Measurements from ENCODE around the gene BCAP29. TPM values are rescaled to one million over a fixed set of nuclear protein-coding genes. Genes with fewer than 3 reads are reported as not detected.

BCAP29 gene
- total RNA-seq, 6 experiments from 2014 or later = 70.7 to 92.2 (median 89.0) TPM

- TF ChIP-seq, protein P1, sequence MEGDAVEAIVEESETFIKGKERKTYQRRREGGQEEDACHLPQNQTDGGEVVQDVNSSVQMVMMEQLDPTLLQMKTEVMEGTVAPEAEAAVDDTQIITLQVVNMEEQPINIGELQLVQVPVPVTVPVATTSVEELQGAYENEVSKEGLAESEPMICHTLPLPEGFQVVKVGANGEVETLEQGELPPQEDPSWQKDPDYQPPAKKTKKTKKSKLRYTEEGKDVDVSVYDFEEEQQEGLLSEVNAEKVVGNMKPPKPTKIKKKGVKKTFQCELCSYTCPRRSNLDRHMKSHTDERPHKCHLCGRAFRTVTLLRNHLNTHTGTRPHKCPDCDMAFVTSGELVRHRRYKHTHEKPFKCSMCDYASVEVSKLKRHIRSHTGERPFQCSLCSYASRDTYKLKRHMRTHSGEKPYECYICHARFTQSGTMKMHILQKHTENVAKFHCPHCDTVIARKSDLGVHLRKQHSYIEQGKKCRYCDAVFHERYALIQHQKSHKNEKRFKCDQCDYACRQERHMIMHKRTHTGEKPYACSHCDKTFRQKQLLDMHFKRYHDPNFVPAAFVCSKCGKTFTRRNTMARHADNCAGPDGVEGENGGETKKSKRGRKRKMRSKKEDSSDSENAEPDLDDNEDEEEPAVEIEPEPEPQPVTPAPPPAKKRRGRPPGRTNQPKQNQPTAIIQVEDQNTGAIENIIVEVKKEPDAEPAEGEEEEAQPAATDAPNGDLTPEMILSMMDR (IDR thresholded peaks at IDR 0.05) = no peak
- H3K27me3 Mint-ChIP-seq (ENCODE audit: insufficient read depth) = no peaks in the 10 kb centered on the region
Observed at GRCh38 chr7:107600816-107601215, 20.8 kb downstream of the BCAP29 start.

GRCh38 chr7:107605218-107605815, 25.3 kb downstream of the BCAP29 start:
- Mint-ChIP-seq H3K9me3 (no peaks in the 10 kb centered on the region), H3K4me3 (no peak overlapping the region), H3K4me1 (ENCODE audit: low read depth) (peaks cover 10% of the 10 kb centered on the region), H3K27me3 (ENCODE audit: insufficient read depth) (no peaks in the 10 kb centered on the region), H3K36me3 (ENCODE audit: low read depth) (peaks cover 18% of the 10 kb centered on the region), H3K27ac (no peak overlapping the region)
- DNase-seq = no peak
- TF ChIP-seq, protein P1 (IDR thresholded peaks at IDR 0.05) = no peak

More at GRCh38 chr7:107600816-107601215, 20.8 kb downstream of the BCAP29 start:
- Mint-ChIP-seq H3K27ac (no peak overlapping the region), H3K36me3 (ENCODE audit: low read depth) (peaks cover 22% of the 10 kb centered on the region), H3K4me3 (no peak overlapping the region), H3K4me1 (ENCODE audit: low read depth) (peaks cover 25% of the 10 kb centered on the region), H3K9me3 (no peaks in the 10 kb centered on the region)
- no peak for DNase-seq

DNA sequence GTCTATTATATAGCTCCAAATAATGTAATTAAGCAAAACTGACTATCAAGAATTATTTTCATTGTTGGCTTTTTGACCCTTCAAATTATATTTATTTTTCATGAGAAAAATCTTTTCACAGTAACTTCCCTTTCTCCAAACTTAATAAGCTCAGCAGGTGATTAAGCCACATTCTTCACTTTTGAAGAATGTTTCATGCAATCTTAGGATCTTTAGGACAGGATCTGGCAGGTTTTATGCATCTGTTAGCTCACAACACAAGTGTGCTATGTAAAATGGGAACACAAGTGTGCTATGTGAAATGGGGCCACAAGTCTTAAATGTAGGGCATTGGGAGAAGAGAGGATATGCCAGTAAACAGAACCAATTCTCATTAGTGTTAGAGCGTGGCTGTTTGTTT, 26.3 kb downstream of the BCAP29 start:
- Mint-ChIP-seq H3K9me3 (no peaks in the 10 kb centered on the region), H3K36me3 (ENCODE audit: low read depth) (peaks cover 18% of the 10 kb centered on the region), H3K4me1 (ENCODE audit: low read depth) (peaks cover 10% of the 10 kb centered on the region), H3K27ac (no peak overlapping the region), H3K27me3 (ENCODE audit: insufficient read depth) (no peaks in the 10 kb centered on the region), H3K4me3 (no peak overlapping the region)
- TF ChIP-seq, protein P1 (IDR thresholded peaks at IDR 0.05) = no peak
- DNase-seq = no peak

GRCh38 chr7:107609811-107610261, 29.8 kb downstream of the BCAP29 start:
- Mint-ChIP-seq H3K36me3 (ENCODE audit: low read depth) (peaks cover 20% of the 10 kb centered on the region), H3K27me3 (ENCODE audit: insufficient read depth) (no peaks in the 10 kb centered on the region), H3K9me3 (no peaks in the 10 kb centered on the region), H3K4me1 (ENCODE audit: low read depth) (peaks cover 32% of the 10 kb centered on the region), H3K4me3 (no peak overlapping the region), H3K27ac (no peak overlapping the region)
- TF ChIP-seq, protein P1 (IDR thresholded peaks at IDR 0.05) = no peak
- no peak for DNase-seq

DNA sequence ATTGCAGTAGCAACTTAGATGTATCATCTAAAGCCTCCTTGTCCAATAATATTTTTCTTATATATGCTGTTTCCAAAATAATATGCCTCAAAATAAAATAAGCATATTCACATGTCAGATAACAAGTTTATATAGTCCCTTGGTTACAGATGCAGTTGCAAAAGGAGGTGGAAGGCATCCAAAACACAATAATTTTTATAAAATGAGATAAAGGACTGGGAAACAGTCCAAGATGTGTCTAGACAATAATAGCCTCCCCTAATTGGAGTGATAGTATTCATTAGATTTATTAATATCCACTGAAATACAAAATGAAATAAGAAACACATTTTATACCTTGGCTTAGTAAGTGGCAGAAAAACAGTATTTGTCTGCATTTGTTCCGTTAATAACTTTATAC, 30.3 kb downstream of the BCAP29 start:
- no peak overlapping the region for H3K27ac Mint-ChIP-seq
- peaks cover 23% of the 10 kb centered on the region for H3K36me3 Mint-ChIP-seq (ENCODE audit: low read depth)
- H3K4me3 Mint-ChIP-seq = no peak overlapping the region
- TF ChIP-seq, protein P1 (IDR thresholded peaks at IDR 0.05) = no peak
- H3K9me3 Mint-ChIP-seq = no peaks in the 10 kb centered on the region
- H3K4me1 Mint-ChIP-seq (ENCODE audit: low read depth) = peaks cover 30% of the 10 kb centered on the region
- no peaks in the 10 kb centered on the region for H3K27me3 Mint-ChIP-seq (ENCODE audit: insufficient read depth)
- DNase-seq = no peak
